HepG2 (cell line): ENCODE measurements around the gene PHAX. TPM values are rescaled to one million over a fixed set of nuclear protein-coding genes. Genes with fewer than 3 reads are reported as not detected.
A peak's percentile ranks its signal among the peaks of the same experiment; 100 is the strongest.

Experiments used
- ATF1 ChIP-seq: IDR thresholded peaks from 2 replicates; pipeline ENCODE4 v1.6.1; 2016; ENCODE audit warnings: mild to moderate bottlenecking, control low read depth
- BCL6 ChIP-seq: IDR thresholded peaks from 2 replicates; pipeline ENCODE4 v1.6.1; 2016; ENCODE audit warnings: missing genetic modification reagents, missing compliant biosample characterization
- DNMT1 ChIP-seq: sonication (generic); formaldehyde crosslinking; IDR thresholded peaks from 2 replicates; pipeline ENCODE4 v1.5.1; 2020; ENCODE audit warnings: mild to moderate bottlenecking, missing genetic modification reagents
- HMGA1 ChIP-seq: sonication (generic); formaldehyde crosslinking; conservative IDR thresholded peaks from 2 replicates; pipeline ENCODE4 v1.4.0; 2020; ENCODE audit warnings: missing genetic modification reagents
- KDM5B ChIP-seq: sonication (generic); formaldehyde crosslinking; IDR thresholded peaks from 2 replicates; pipeline ENCODE4 v1.4.0; 2020; ENCODE audit warnings: missing genetic modification reagents, mild to moderate bottlenecking, borderline replicate concordance
- NFRKB ChIP-seq: fragments of 450-650 bp; IDR thresholded peaks from 2 replicates; pipeline ENCODE4 v1.6.1; 2017
- NR1H2 ChIP-seq: sonication (generic); formaldehyde crosslinking; IDR thresholded peaks from 2 replicates; pipeline ENCODE4 v1.8.1; 2022; ENCODE audit warnings: low read depth, missing genetic modification reagents, borderline replicate concordance
- RAD21 ChIP-seq: fragments of 450-650 bp; formaldehyde crosslinking; IDR thresholded peaks from 2 replicates; pipeline ENCODE4 v1.5.0; 2020; ENCODE audit warnings: mild to moderate bottlenecking
- RARA ChIP-seq: IDR thresholded peaks from 2 replicates; pipeline ENCODE4 v1.6.1; 2016; ENCODE audit warnings: missing genetic modification reagents, missing compliant biosample characterization
- RXRB ChIP-seq: IDR thresholded peaks from 2 replicates; pipeline ENCODE4 v1.6.1; 2016; ENCODE audit warnings: borderline replicate concordance, missing genetic modification reagents, missing compliant biosample characterization
- SALL1 ChIP-seq: sonication (generic); formaldehyde crosslinking; IDR thresholded peaks from 2 replicates; pipeline ENCODE4 v1.8.0; 2022; ENCODE audit warnings: mild to moderate bottlenecking, missing genetic modification reagents
- TEAD2 ChIP-seq: sonication (generic); formaldehyde crosslinking; IDR thresholded peaks from 2 replicates; pipeline ENCODE4 v1.9.0; 2021; ENCODE audit warnings: missing genetic modification reagents
- TGIF2 ChIP-seq: IDR thresholded peaks from 2 replicates; pipeline ENCODE4 v1.6.1; 2016; ENCODE audit warnings: control low read depth, missing compliant biosample characterization
- ZNF124 ChIP-seq: sonication (generic); formaldehyde crosslinking; IDR thresholded peaks from 2 replicates; pipeline ENCODE4 v1.4.0; 2020; ENCODE audit warnings: missing genetic modification reagents
- ZNF205 ChIP-seq: IDR thresholded peaks from 2 replicates; pipeline ENCODE4 v1.6.1; 2018; ENCODE audit warnings: missing biosample characterization, missing genetic modification reagents
- ZNF335 ChIP-seq: sonication (generic); formaldehyde crosslinking; IDR thresholded peaks from 2 replicates; pipeline ENCODE4 v1.4.0; 2020; ENCODE audit warnings: missing genetic modification reagents
- ZNF367 ChIP-seq: sonication (generic); formaldehyde crosslinking; IDR thresholded peaks from 2 replicates; pipeline ENCODE4 v1.4.0; 2020; ENCODE audit warnings: missing genetic modification reagents, borderline replicate concordance
- ZNF607 ChIP-seq: sonication (generic); formaldehyde crosslinking; IDR thresholded peaks from 2 replicates; pipeline ENCODE4 v1.5.1; 2020; ENCODE audit warnings: missing genetic modification reagents, mild to moderate bottlenecking, borderline replicate concordance
- ZSCAN20 ChIP-seq: sonication (generic); formaldehyde crosslinking; IDR thresholded peaks from 2 replicates; pipeline ENCODE4 v1.4.0; 2020; ENCODE audit warnings: missing genetic modification reagents, mild to moderate bottlenecking, borderline replicate concordance
- ZSCAN29 ChIP-seq: sonication (generic); formaldehyde crosslinking; conservative IDR thresholded peaks from 2 replicates; pipeline ENCODE4 v1.4.0; 2020; ENCODE audit warnings: mild to moderate bottlenecking, missing genetic modification reagents
- polyA plus RNA-seq, 8 experiments: library from polyadenylated mRNA; depleted of rRNA in 3 of 8; stranded (reverse) in 7 of 8; unstranded in 1 of 8; fragments of >200 nt; fragmentation: Illumina TruSeq in 4 of 8; extraction: Trizol in 4 of 8; gene quantifications; 2 replicates each; pipeline versions ENCODE4 v1.2.1 to v1.2.3, GENCODE V29; 2011 to 2016; ENCODE audit warnings: low read depth in 4 of 8, missing spikeins in 1 of 8, mixed read lengths in 1 of 8; ENCODE audit not compliant: insufficient read depth in 1 of 8
- total RNA-seq, 5 experiments: library from RNA; depleted of rRNA; stranded (reverse); fragments of >200 nt; fragmentation: Illumina TruSeq; extraction: Trizol; gene quantifications; 2 replicates each; pipeline ENCODE4 v1.2.3, GENCODE V29; 2016; ENCODE audit warnings: low read depth in 1 of 5
- TF ChIP-seq, protein P1 (sequence below): sonication (generic); formaldehyde crosslinking; conservative IDR thresholded peaks from 2 replicates; pipeline ENCODE4 v1.8.0; 2022; ENCODE audit warnings: mild to moderate bottlenecking, moderate library complexity, missing genetic modification reagents
- TF ChIP-seq, protein P2 (sequence below): IDR thresholded peaks from 2 replicates; pipeline ENCODE4 v1.6.1; 2016; ENCODE audit warnings: control low read depth
- TF ChIP-seq, protein P3 (sequence below): sonication (generic); formaldehyde crosslinking; IDR thresholded peaks from 2 replicates; pipeline ENCODE4 v1.4.0; 2020; ENCODE audit warnings: missing genetic modification reagents
- TF ChIP-seq, protein P4 (sequence below): IDR thresholded peaks from 2 replicates; pipeline ENCODE4 v1.6.1; 2016; ENCODE audit warnings: low read depth
- TF ChIP-seq, protein P5 (sequence below): sonication (generic); formaldehyde crosslinking; IDR thresholded peaks from 2 replicates; pipeline ENCODE4 v1.4.0; 2020; ENCODE audit warnings: missing genetic modification reagents

The PHAX gene
- total and polyA plus RNA-seq, 2 of the 13 experiments (the other 11 are each of a cell fraction or from before 2014, with no cell fraction given) = 20.0 to 59.7 TPM

DNA sequence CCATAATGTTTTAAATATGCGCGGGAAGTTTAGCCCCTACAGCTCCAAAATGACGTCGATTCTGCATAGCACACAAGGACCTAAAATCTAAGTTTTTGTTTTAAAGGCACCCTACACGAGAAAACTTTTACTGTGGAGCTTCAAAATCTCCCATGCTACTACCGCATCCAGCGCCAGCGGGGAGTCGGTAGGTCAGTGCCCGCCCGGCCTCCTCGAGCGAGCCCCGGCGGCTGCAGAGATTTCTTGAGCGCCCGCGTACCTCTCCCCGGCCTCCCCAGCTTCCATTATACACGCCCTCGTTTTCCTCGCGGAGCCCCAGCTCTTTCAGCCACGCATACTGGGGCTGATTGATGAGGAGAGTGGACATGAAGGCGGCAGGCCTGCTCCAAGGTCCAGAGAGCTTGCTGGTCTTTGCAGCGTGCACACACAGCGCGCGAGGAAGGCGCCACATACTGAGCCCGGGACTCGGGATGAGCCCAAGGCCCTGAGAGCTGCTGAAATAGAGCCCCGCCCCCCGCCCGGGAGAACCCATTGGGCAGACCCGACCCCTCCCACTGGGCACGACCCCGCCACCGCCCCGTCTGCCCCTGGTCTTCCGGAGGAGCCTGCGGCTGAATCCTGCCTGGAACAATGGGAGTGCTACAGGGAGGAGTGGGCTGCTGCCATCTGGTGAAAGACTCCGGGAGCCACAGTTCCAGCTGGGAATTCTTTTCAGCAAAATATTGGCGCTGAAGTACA is 5.8 kb upstream of the PHAX start, which contains the start of gene ALDH7A1 (continued):
- TF ChIP-seq DNMT1 (CRISPR knock-in tag) (no peak), RXRB (CRISPR knock-in tag) (no peak), RARA (CRISPR knock-in tag) (peak; percentile 57), ZNF367 (CRISPR knock-in tag) (peak; percentile 75; the same call in 1 of the 2 replicates), ATF1 (CRISPR knock-in tag) (0 out of 2 replicates have a peak, but pooled peaks have one; percentile 25), ZSCAN20 (0 out of 2 replicates have a peak, but pooled peaks have one; percentile 73), ZNF124 (CRISPR knock-in tag) (peak; percentile 58; the same call in 1 of the 2 replicates), KDM5B (peak; percentile 84; the same call in 1 of the 2 replicates), NFRKB (no peak), NR1H2 (CRISPR knock-in tag) (peak; percentile 79; the same call in 1 of the 2 replicates), RAD21 (CRISPR knock-in tag) (peak; percentile 59), ZNF205 (CRISPR knock-in tag) (no peak; the same call in 1 of the 2 replicates), SALL1 (peak; percentile 70), BCL6 (CRISPR knock-in tag) (peak; percentile 50), TEAD2 (CRISPR knock-in tag) (no peak), ZSCAN29 (CRISPR knock-in tag) (no peak), TGIF2 (peak; percentile 68; the same call in 1 of the 2 replicates), ZNF607 (CRISPR knock-in tag) (0 out of 2 replicates have a peak, but pooled peaks have one; percentile 24), ZNF335 (peak; percentile 36; the same call in 1 of the 2 replicates), HMGA1 (CRISPR knock-in tag) (no peak)
- TF ChIP-seq, protein P1, sequence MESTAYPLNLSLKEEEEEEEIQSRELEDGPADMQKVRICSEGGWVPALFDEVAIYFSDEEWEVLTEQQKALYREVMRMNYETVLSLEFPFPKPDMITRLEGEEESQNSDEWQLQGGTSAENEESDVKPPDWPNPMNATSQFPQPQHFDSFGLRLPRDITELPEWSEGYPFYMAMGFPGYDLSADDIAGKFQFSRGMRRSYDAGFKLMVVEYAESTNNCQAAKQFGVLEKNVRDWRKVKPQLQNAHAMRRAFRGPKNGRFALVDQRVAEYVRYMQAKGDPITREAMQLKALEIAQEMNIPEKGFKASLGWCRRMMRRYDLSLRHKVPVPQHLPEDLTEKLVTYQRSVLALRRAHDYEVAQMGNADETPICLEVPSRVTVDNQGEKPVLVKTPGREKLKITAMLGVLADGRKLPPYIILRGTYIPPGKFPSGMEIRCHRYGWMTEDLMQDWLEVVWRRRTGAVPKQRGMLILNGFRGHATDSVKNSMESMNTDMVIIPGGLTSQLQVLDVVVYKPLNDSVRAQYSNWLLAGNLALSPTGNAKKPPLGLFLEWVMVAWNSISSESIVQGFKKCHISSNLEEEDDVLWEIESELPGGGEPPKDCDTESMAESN (CRISPR knock-in tag) = peak; percentile 84
- TF ChIP-seq, protein P2, sequence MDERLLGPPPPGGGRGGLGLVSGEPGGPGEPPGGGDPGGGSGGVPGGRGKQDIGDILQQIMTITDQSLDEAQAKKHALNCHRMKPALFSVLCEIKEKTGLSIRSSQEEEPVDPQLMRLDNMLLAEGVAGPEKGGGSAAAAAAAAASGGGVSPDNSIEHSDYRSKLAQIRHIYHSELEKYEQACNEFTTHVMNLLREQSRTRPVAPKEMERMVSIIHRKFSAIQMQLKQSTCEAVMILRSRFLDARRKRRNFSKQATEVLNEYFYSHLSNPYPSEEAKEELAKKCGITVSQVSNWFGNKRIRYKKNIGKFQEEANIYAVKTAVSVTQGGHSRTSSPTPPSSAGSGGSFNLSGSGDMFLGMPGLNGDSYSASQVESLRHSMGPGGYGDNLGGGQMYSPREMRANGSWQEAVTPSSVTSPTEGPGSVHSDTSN (CRISPR knock-in tag) = no peak
- TF ChIP-seq, protein P3, sequence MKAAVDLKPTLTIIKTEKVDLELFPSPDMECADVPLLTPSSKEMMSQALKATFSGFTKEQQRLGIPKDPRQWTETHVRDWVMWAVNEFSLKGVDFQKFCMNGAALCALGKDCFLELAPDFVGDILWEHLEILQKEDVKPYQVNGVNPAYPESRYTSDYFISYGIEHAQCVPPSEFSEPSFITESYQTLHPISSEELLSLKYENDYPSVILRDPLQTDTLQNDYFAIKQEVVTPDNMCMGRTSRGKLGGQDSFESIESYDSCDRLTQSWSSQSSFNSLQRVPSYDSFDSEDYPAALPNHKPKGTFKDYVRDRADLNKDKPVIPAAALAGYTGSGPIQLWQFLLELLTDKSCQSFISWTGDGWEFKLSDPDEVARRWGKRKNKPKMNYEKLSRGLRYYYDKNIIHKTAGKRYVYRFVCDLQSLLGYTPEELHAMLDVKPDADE (CRISPR knock-in tag) = no peak
- TF ChIP-seq, protein P4, sequence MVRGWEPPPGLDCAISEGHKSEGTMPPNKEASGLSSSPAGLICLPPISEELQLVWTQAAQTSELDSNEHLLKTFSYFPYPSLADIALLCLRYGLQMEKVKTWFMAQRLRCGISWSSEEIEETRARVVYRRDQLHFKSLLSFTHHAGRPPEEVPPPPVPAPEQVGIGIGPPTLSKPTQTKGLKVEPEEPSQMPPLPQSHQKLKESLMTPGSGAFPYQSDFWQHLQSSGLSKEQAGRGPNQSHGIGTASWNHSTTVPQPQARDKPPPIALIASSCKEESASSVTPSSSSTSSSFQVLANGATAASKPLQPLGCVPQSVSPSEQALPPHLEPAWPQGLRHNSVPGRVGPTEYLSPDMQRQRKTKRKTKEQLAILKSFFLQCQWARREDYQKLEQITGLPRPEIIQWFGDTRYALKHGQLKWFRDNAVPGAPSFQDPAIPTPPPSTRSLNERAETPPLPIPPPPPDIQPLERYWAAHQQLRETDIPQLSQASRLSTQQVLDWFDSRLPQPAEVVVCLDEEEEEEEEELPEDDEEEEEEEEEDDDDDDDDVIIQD (CRISPR knock-in tag) = peak; percentile 51; the same call in 1 of the 2 replicates
- TF ChIP-seq, protein P5, sequence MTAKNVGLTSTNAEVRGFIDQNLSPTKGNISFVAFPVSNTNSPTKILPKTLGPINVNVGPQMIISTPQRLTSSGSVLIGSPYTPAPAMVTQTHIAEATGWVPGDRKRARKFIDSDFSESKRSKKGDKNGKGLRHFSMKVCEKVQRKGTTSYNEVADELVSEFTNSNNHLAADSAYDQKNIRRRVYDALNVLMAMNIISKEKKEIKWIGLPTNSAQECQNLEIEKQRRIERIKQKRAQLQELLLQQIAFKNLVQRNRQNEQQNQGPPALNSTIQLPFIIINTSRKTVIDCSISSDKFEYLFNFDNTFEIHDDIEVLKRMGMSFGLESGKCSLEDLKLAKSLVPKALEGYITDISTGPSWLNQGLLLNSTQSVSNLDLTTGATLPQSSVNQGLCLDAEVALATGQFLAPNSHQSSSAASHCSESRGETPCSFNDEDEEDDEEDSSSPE (CRISPR knock-in tag) = peak; percentile 88
